IPS-NIHi11 (cell line): Measurements from ENCODE around the gene CNTNAP2.
"Not testable (repeated sequence)": the region's sequence is repeated elsewhere in the genome, so short reads cannot be mapped to it uniquely, and the experiment has no call there.

ENCODE experiments used
- DNase-seq: peaks from one replicate; pipeline ENCODE4 v3.0.0; 2012; ENCODE audit warnings: mixed read lengths, low spot score

Gene CNTNAP2

DNA sequence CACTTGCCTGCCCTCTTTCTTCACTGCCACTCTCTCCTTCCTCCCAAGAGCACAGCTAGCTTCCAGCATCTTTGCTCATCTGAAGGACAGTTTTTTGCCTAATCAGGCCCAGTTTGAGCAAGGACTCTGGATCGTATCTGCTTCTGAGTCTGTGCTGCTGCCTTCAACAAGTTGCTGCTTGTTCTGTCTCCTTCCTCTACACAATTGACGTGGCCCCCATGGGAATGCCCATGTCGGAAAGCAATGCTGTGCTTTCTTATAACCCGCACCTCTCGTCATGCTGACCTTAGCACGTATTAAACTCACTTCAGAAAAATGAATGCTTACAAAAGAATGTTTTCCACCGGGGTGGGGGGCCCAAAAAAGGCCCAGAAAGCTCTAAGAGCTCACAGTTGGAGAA is 2149.3 kb downstream of the CNTNAP2 start:
- DNase-seq, result no peak

DNA sequence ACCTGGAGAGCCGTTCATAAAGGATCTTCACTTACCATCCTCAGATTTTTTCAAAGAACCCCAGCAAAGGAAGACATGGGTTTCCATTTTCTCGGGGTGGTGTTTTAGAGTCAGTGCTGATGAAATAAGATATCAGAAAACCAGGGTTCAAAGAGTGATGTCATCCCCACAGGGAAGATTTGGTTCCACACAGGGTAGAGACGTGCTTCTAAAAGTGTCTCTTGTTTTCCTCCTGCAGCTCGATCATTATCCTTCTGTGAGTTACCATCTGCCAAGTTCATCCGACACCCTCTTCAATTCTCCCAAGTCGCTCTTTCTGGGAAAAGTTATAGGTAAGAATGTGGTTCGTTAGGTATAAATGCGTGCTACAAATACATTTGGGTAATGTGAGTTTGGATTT is 2150.2 kb downstream of the CNTNAP2 start:
- DNase-seq, result no peak

DNA sequence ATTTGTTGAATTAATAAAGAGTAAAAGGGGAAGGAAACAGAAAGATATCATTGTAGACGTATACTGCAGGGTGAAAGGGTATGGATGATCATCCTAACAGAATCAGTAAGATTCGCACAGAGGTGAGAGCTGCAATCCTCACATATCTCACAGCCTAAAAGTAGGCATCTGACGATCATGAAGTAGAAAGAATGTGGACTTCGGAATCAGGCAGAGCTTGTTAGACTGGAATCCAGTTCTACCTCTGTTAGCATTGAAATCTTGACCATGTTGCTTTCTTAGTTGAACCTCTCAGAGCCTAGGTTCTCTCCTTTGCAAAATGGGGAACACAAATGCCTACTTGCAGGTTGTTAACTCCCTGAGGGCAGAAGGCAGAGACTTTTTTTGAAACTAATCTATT is 2154.0 kb downstream of the CNTNAP2 start:
- no peak for DNase-seq

GRCh38 chr7:148274118-148274517 is 2157.5 kb downstream of the CNTNAP2 start:
- no peak for DNase-seq

GRCh38 chr7:148275359-148275890 is 2158.8 kb downstream of the CNTNAP2 start:
- no peak for DNase-seq

- DNase-seq, result no peak
Observed at GRCh38 chr7:148276314-148277041, 2159.9 kb downstream of the CNTNAP2 start.

DNA sequence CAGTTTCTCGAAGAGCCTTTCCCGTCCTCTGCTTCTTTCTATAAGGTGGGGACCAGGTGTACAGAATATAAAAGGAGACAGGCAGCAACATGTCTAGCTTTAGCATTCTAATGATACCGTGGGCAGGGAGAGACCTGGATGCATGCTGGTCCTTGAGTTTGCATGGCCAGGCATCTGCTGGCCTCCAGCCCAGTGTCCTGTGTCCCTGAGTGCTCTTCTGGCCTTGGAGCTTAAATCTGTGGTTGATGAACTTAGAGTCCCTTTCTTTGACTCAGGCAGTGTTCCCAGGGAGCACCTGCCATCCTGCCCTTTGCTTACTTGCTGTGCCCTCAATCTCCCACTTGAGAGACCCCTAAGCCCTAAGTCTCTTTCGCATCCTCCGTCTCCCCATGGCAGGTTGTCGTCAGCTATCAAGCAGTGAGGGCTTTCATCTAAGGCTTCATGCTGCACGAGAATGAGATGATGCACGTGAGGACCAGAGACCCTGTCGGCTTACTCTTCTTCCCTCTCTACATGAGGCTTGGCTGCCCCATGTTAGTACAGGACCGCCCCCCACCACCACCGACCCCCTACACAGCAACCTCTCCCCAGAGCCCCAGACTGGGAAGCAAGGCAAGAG is 2160.6 kb downstream of the CNTNAP2 start:
- no peak for DNase-seq

DNA sequence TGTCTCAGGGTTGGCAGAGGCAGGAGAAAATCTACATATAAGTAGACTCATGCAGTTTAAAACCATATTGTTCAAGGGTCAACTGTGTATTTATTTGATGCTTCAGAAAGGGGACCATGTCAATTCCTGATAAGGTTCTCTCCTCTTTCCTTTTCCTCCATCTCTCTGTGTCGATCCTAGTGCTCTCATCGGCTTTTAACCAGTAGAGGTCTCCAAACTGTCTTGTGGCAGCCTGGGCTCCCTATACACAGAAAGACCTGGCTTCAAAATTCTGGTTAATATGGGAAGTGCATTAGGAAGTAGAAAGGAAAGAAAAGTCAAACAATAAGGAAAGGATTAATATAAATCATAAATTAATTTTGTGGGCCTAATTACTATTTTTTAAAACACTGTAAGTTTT is 2169.5 kb downstream of the CNTNAP2 start:
- DNase-seq, result peak; percentile 60

DNA sequence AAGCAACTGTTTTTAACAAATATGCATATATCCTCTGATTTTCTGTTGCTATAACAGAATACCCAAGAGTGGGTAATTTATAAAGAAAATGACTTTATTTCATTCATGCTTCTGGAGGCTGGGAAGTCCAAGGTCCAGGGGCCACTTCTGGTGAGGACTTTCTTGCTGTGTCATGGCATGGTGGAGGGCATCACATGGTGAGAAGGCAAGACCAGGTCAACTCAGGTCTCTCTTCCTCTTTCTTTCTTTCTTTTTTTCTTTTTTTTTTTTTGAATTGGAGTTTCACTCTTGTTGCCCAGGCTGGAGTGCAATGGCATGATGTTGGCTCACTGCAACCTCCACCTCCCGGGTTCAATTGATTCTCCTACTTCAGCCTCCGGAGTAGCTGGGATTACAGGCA is 2170.9 kb downstream of the CNTNAP2 start:
- DNase-seq, result no peak

- no peak for DNase-seq
Observed at GRCh38 chr7:148288592-148289151, 2172.1 kb downstream of the CNTNAP2 start.

DNA sequence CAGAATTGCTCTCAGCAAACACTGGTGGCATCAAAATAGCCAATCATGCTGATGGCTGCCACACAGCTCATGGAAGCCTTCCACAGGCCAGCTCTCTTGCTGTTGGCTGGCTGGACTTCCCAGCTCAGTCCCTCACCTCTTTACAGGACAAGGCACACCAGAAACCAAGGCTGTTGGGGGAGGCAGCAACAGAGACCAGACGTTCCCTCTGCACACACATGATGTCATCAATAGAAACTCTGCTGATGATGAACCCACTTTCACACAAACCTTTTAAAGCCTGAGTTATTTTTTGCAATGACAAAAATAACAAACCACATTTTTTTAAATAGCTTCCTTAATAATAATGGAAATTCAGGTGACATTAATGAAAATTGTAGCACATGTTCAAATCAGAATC is 2173.0 kb downstream of the CNTNAP2 start:
- no peak for DNase-seq

- no peak for DNase-seq
Observed at GRCh38 chr7:148290538-148290937, 2173.9 kb downstream of the CNTNAP2 start.

GRCh38 chr7:148291799-148292198 is 2175.2 kb downstream of the CNTNAP2 start:
- DNase-seq, result no peak

GRCh38 chr7:148296994-148297644 is 2180.5 kb downstream of the CNTNAP2 start:
- peak; percentile 14 for DNase-seq

DNA sequence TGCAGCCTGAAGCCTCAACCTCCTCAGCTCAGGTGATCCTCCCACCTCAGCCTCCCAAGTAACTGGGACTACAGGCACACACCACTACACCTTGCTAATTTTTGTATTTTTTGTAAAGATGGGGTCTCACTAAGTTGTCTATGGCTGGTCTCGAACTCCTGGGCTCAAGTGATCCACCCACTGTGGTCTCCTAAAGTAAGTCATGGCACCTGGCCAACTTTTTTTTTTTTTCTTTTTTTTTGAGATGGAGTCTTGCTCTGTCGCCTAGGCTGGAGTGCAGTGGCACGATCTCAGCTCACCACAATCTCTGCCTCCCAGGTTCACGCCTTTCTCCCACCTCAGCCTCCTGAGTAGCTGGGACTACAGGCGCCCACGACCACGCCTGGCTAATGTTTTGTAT is 2182.2 kb downstream of the CNTNAP2 start:
- not testable (repeated sequence) for DNase-seq

DNA sequence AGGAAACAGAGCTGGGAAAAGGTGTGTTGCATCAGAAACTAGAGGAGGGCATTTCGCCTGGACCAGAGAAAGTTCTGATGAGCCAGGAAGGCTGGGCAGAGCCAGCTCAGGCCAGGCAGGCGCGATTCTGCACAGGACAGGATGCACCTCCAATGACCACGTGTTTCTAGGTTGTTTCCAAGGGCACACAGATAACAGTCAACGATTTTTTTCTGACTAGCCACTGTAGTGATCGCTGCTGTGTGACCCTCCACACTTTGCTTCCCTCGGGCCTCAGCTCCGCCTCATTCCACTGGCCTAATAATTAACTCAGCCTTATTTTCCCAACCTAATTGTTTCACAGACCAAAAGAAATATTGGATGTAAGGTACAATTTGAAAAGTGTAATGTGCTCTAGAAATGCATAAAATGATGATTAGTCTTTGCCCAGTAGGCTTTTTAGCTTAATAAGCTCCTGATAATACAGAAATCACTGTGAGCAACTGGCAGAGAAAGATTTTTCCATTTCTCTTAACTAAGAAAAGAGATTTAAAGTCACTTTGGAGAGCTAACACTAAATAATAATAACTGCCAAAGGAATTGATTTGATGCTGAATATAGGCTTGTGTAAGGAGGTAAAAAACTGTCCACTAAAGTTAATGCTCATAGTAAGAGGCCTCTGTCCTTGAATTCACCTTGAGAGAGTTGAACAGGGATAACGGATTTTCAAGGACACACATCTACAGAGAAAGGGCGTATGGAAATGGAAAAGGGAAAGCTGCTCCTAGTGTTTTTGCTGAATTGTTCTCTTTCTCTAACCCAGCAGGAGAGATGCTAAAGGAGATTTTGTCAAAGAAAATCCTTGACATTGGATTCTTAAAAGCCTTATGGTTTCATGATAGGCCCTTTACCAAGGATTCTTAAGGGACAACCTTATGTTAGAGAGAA is 2183.0 kb downstream of the CNTNAP2 start:
- DNase-seq, result peak; percentile 12

- not testable (repeated sequence) for DNase-seq
Observed at GRCh38 chr7:148302436-148302835, 2185.8 kb downstream of the CNTNAP2 start.

DNA sequence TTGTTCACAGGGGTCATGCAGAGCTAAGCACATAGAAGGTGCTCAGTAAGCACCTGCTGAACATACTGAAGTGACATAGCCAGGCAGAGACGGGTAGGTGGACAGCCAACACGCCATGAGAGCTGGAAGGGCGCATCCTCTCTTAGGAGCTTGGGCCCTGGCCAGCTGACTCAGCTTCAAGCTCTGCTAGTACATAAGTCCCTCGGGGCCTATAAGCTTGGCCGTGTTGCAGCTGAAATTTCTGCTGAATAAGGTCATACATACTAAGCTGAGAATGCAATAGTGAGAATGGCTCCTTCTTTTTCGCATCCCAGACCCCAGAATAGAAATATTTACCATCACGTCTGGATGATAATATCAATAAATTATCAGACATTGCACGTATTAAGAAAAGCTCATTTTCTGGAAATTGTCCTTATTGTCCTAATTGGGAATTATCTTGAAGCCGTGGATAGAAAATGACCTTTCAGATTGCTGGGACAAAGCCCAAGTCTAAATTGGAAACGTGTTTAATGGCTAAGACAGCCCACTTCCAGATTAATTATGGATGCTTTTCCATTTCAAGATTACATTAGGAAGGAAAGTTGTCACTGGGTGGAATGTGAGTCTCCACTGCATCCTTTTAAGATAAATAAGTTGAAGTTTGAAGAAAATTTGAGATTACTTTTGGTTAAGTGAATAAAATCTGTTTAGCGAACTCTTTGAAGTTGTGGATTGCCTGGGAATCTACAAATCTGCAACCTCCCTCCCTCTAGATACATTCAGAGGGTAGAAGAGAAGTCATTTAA is 2186.9 kb downstream of the CNTNAP2 start:
- no peak for DNase-seq

- DNase-seq, result no peak
Observed at GRCh38 chr7:148304083-148304335, 2187.4 kb downstream of the CNTNAP2 start.

- DNase-seq, result no peak
Observed at GRCh38 chr7:148304456-148304855, 2187.9 kb downstream of the CNTNAP2 start.

- DNase-seq, result no peak
Observed at GRCh38 chr7:148306759-148307158, 2190.2 kb downstream of the CNTNAP2 start.
